Measurements from ENCODE around the gene ZNF280D. TPM values are rescaled to one million over a fixed set of nuclear protein-coding genes. Genes with fewer than 3 reads are reported as not detected.
"Not testable (repeated sequence)": the region's sequence is repeated elsewhere in the genome, so short reads cannot be mapped to it uniquely, and the experiment has no call there.

Gene ZNF280D
- total RNA-seq, 1 experiment from 2014 or later = 53.5 TPM

DNA sequence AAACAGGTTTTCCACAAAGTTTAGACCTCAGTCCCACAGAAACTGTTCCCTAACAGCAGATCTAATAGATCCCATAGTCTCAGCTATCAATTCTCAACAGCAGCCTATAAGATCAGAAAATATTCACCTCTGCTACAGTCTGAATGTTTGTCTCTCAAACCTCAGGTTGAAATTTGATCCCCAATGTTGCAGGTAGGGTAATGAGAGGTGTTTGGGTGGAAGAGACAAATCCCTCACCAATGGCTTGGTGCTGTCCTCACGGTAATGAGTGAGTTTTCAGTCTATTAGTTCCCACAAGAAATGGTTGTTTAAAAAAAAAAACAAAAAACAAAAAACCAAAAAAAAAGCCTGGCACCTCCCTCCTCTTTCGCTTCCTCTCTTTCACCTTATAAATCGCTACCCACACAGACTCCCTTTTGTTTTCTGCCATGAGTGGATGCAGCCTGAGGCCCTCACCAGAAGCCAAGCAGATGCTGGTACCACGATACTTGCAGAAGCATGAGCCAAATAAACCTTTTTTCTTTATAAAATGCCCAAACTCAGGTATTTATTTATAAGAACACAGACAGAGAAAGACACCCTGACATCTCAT, 14.2 kb downstream of the ZNF280D start:
- no peak for DNase-seq (ENCODE audit: low read depth)

DNA sequence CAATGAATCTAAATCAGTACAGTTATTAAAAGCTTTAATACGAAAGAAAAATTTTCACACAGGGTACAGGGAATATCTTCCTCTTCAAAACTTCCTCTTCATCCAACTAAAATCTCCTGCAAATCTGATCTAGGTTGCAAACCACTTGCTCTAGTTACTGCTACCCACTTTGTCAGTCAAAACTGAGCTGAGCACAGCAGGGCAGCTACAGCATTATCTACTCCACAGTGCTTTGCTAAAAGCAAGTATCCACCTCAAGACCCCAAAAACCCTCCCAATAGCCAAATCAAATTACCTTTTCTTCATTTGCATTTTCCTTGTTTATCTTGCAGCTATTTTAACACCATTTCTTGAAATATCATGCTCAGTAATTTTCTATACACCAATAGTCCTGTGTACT, 14.7 kb downstream of the ZNF280D start:
- DNase-seq (ENCODE audit: low read depth) = no peak

GRCh38 chr15:56716334-56716733, 17.0 kb downstream of the ZNF280D start:
- DNase-seq (ENCODE audit: low read depth) = no peak

DNA sequence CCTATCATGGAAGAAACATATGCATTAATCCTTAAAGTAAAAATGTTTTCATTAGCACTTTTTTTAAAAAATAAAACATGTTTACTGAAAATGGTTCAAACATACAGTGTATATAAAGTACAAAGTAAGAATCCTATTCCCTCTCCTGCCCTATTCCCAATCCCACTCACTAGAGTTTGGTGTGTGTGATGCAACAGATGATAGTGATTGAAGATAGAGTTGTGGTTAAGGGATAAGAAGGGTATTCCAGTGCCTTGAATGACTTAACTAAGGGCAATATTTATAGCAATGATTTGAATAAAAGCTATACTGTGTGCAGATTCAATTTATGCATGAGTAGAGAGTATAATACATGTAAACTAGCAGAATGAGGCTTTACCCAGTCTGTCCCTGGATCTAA, 18.1 kb downstream of the ZNF280D start:
- DNase-seq (ENCODE audit: low read depth) = no peak

- not testable (repeated sequence) for DNase-seq (ENCODE audit: low read depth)
These were observed 23.8 kb downstream of the ZNF280D start for GRCh38 chr15:56709502-56709901.

- DNase-seq (ENCODE audit: low read depth) = no peak
These were observed 33.6 kb downstream of the ZNF280D start for GRCh38 chr15:56699743-56700142.

DNA sequence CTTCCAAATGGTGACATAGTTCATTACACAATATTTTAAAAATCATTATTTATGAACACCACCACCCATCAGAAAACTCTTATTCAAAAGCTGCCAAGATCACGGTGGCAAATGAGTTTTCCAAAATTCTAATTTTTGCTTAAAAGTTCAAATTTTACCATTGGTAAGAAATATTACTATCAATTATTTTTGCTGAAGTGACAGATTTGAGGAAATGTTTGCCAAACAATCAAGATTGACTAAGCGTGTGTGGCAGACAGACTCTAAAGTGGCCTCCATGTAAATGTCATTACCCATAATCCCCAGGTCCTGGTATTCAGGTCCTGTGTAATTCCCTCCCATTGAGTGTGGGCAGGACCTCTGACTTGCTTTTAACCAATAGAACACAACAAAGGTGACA, 35.0 kb downstream of the ZNF280D start:
- DNase-seq (ENCODE audit: low read depth) = no peak

- DNase-seq (ENCODE audit: low read depth) = no peak
These were observed 39.5 kb downstream of the ZNF280D start for GRCh38 chr15:56693761-56694160.

DNA sequence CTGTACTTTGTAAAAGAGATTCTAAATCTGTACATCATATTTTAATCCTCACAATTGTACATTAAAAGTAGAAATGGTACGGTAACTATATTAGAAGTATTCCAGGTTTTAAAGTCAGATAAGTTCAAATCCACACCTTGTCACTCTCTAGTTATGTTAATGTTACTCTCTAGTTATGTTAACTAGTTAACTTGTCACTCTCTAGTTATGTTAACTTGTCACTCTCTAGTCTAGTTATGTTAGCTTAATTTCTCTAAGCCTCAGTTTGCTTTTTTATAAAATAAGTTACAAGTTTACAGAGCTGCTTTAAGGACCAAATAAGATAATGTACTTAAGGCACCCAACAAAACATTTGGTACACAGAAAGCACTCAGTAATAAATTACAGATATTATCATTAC, 42.6 kb downstream of the ZNF280D start:
- DNase-seq (ENCODE audit: low read depth) = no peak

DNA sequence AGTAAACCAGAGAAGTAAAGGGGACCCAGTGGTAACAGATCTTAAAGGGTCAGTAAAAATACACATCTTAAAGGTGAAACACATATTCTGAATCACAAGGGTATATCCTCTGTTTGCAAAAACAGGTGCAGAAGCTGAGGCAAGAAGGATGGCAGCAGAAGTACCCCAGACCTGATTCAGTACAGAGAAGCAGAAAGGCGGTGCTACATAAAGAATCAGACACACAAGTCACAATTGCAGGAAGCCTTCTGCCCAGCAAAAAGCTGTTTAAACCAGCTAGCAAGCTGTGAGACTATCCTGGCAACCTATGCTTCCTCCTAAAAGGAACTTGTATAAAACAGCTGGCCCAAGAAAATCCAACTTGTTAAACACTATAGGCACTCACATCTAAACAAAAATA, 49.4 kb downstream of the ZNF280D start:
- no peak for DNase-seq (ENCODE audit: low read depth)

- DNase-seq (ENCODE audit: low read depth) = no peak
These were observed 52.2 kb downstream of the ZNF280D start for GRCh38 chr15:56681113-56681512.

- DNase-seq (ENCODE audit: low read depth) = no peak
These were observed 54.1 kb downstream of the ZNF280D start for GRCh38 chr15:56679225-56679624.

GRCh38 chr15:56678571-56678970, 54.7 kb downstream of the ZNF280D start:
- DNase-seq (ENCODE audit: low read depth) = peak; percentile 6

GRCh38 chr15:56677271-56677670, 56.0 kb downstream of the ZNF280D start:
- DNase-seq (ENCODE audit: low read depth) = no peak

DNA sequence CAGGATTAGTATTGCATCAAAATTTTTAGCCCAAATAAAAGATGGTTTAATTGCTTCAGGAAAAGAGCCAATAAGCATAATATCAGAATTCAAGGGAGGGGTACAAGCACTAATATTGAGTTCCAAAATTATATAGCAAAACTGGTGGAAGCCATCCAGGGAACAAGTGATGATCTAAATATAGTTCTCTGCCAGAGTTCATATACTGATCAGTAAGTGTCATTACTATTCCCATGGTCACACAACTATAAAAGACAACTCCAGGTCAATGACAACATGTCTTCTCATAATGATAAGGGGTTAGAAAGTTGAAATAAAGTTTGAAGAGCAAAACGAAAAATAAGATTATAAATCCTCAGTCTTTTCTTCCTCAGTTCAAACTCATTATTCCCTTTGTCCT, 57.4 kb downstream of the ZNF280D start:
- DNase-seq (ENCODE audit: low read depth) = no peak

DNA sequence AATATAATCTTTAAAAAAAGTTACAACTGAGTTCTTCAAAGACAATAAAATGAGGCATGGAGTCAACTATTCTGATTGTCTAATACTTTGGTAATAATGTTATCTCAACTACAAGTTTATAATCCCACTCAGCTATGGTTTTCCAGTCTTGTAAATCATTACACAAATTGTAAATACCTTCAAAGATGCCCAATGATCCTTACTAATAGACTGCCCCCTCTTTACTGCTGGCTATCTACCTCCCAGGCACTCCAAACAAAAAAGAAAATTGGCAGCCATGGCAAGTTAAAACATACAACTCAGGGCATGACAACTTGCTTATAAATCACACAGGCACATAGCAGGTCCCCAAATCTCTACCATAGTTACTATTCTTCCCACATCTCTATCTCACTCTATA, 58.5 kb downstream of the ZNF280D start:
- no peak for DNase-seq (ENCODE audit: low read depth)

- peak; percentile 19 for DNase-seq (ENCODE audit: low read depth)
These were observed 60.6 kb downstream of the ZNF280D start for GRCh38 chr15:56672721-56673120.

- no peak for DNase-seq (ENCODE audit: low read depth)
These were observed 65.8 kb downstream of the ZNF280D start for GRCh38 chr15:56667517-56667916.

DNA sequence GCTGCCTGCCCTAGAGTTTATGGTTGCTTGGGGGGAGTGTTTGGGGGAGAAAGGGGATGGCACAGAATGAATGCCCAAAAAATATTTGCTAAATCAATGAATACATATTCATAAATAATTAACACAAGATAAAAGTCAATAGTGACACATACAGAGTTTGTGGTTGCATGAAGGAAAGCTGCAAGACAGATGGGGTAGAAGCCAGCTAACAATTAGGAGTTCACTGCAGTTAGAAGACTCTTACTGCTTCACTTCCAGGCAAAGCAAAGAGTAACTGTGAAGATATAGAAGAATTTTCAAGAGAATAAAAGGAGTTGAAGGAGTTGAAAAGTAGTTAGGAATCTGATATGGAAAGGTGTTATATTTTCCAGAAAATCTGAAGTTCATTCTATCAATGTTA, 72.4 kb downstream of the ZNF280D start:
- DNase-seq (ENCODE audit: low read depth) = no peak

DNA sequence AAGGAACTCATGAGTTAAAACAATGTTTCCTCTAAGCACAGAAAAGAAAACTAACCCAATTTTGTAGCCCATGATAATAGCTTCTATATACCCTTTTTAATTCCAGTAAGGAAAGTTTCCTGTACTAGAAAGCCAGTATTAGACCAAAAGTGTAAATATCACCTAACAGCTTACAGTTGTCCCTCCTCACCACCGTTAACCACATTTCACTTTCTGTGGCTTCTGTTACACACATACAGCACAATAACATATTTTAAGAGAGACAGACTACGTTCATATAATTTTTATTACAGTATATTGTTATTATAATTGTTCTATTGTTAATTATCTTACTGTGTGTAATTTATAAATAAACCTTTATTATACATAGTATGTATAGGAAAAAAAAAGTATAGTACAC, 74.1 kb downstream of the ZNF280D start:
- no peak for DNase-seq (ENCODE audit: low read depth)

GRCh38 chr15:56654624-56655023, 78.7 kb downstream of the ZNF280D start:
- no peak for DNase-seq (ENCODE audit: low read depth)

DNA sequence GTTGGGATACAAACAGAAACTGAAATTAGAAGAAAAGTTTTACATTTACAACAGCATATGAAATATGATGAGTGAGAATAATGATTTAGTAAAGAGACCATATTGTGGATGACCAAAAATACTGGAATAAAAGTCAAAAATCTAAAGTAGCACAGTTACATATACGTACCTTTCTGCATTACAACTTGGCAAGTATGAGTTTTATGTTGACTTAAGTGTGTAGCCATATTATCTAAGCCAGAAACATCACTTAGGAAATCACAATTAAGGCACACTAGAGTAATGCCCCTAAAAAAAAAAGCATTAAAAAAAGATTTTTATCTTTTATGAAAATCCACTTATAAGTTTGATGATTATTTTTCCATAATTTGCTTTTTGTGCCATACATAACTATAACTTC, 79.1 kb downstream of the ZNF280D start:
- no peak for DNase-seq (ENCODE audit: low read depth)

- DNase-seq (ENCODE audit: low read depth) = no peak
These were observed 79.5 kb downstream of the ZNF280D start for GRCh38 chr15:56653787-56654186.

DNA sequence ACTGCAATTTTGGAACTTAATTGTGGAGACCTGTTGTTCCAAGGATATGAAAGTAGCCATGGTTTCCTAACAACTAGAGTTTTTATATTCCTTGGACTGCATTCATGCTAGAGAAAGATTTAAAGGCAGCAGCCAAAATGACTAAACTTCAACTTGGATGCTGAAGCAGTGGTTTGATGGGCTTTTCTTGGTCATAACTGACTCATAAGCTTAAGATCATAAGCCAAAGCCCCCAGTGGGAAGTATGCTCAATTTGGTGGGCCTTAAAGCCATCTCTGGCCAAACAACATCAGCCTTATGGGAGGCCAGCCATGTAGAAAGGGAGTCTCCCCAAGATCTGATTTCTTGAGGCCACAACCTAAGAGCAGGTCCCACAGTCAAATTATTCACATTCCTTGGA, 80.2 kb downstream of the ZNF280D start:
- no peak for DNase-seq (ENCODE audit: low read depth)
